Right lobe of liver (tissue), 6 donors: ENCODE measurements around the gene FDPS. TPM values are rescaled to one million over a fixed set of nuclear protein-coding genes. Genes with fewer than 3 reads are reported as not detected.

ENCODE experiments used
- ATAC-seq, 4 donors: fragments of 200-7000 bp; cut with Tn5 transposase; one replicate each; pipeline ENCODE4 v1.9.1; 2020; ENCODE audit warnings: mild to moderate bottlenecking in 4 of 4, moderate library complexity in 4 of 4
- DNase-seq, 3 donors: peaks; one replicate each; pipeline ENCODE4 v3.0.0-alpha.2; 2020
- H3K27ac ChIP-seq, 3 donors: fragments of 200-600 bp; one replicate each; pipeline ENCODE4 v1.8.0; 2022
- H3K27me3 ChIP-seq, 2 donors: fragments of 200-600 bp; one replicate each; pipeline ENCODE4 v1.8.0; 2022
- H3K36me3 ChIP-seq, 4 donors: fragments of 200-600 bp; sonication (generic) in 1 of 4; one replicate each; pipeline versions ENCODE4 v1.5.1 to v1.8.0; 2017 to 2022; ENCODE audit warnings: control low read depth in 1 of 4
- H3K4me1 ChIP-seq, 4 donors: fragments of 200-600 bp; sonication (generic) in 1 of 4; one replicate each; pipeline versions ENCODE4 v1.5.1 to v1.8.0; 2017 to 2022; ENCODE audit warnings: control low read depth in 1 of 4
- H3K4me3 ChIP-seq, 3 donors: fragments of 200-600 bp; one replicate each; pipeline ENCODE4 v1.8.0; 2022
- H3K9me3 ChIP-seq, 4 donors: fragments of 200-600 bp; sonication (generic) in 1 of 4; one replicate each; pipeline versions ENCODE4 v1.5.1 to v1.8.0; 2017 to 2022; ENCODE audit warnings: control low read depth in 1 of 4
- POLR2A ChIP-seq: fragments of 450-650 bp; IDR thresholded peaks from one replicate; pipeline ENCODE4 v1.6.1; 2017; ENCODE audit warnings: antibody characterized with exemption, mild to moderate bottlenecking
- whole genome bisulfite sequencing: methylation state at CpG from one replicate; pipeline ENCODE4 v1.1.6; 2018; ENCODE audit warnings: low coverage, low lambda C conversion rate; ENCODE audit not compliant: insufficient coverage; ENCODE audit errors: missing lambda C conversion rate; 5-methylcytosine and 5-hydroxymethylcytosine counted together
- intact Hi-C, 2 donors: fragments of 100-400 bp; cut with DNase I; formaldehyde crosslinking; loops; one replicate each; pipeline versions ENCODE4 v1.11.2 to v1.14.1; 2022
- total RNA-seq, 6 experiments: library from RNA; depleted of rRNA in 2 of 6; stranded (reverse); fragments of >200 nt in 2 of 6; fragmentation: NEBNext Ultra II Directional in 3 of 6; extraction: Animal tissue kit (Norgen Biotek cat#: 25700) in 3 of 6; gene quantifications; one replicate each; pipeline versions ENCODE4 v1.1.0 to v1.2.4, GENCODE V29; 2016 to 2023
- TF ChIP-seq, protein P1 (sequence below), 4 donors: fragments of 200-600 bp in 3 of 4; fragments of 450-650 bp in 1 of 4; IDR thresholded peaks; one replicate each; pipeline versions ENCODE4 v1.5.1 to v1.8.0; 2016 to 2022; ENCODE audit warnings: antibody characterized with exemption in 4 of 4, mild to moderate bottlenecking in 2 of 4
- donor health status: DM: no; HTN: yes; CAD: no.
- donor health status: DM: no; HTN: no; CAD: no.
- donor health status: DM: no; HTN: no; CAD: no.
- donor health status: DM: no; HTN: yes; CAD: no.
- donor health status: DM: no; HTN: yes; CAD: no.

The FDPS gene
- total RNA-seq, 6 experiments from 2014 or later: 51.1 to 236 (median 171) TPM

DNA sequence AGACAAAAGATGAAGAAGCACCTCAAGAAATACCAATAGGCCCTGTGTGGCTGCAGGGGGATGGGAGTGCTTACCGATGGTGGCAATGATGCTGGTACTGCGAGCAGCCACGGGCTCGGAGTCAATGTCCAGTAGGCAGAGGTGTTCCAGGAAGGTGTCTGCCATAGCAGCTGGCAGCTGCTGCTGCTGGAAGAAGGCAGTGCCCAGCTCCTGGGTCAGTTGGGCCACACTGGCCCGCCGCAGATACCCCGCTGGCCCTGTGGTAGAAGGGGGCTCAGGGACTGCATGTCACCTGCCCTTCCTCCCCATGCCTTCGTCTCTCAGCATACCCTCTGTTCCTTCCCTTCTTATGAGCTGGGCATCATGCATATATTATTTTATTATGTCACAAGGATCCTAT is 8.6 kb upstream of the FDPS start:
- TF ChIP-seq, protein P1, sequence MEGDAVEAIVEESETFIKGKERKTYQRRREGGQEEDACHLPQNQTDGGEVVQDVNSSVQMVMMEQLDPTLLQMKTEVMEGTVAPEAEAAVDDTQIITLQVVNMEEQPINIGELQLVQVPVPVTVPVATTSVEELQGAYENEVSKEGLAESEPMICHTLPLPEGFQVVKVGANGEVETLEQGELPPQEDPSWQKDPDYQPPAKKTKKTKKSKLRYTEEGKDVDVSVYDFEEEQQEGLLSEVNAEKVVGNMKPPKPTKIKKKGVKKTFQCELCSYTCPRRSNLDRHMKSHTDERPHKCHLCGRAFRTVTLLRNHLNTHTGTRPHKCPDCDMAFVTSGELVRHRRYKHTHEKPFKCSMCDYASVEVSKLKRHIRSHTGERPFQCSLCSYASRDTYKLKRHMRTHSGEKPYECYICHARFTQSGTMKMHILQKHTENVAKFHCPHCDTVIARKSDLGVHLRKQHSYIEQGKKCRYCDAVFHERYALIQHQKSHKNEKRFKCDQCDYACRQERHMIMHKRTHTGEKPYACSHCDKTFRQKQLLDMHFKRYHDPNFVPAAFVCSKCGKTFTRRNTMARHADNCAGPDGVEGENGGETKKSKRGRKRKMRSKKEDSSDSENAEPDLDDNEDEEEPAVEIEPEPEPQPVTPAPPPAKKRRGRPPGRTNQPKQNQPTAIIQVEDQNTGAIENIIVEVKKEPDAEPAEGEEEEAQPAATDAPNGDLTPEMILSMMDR (IDR thresholded peaks at IDR 0.05): no peak
- TF ChIP-seq POLR2A: no peak
- no peaks in the 10 kb centered on the region for H3K27me3 ChIP-seq
- H3K4me1 ChIP-seq: peaks cover 0 to 18% (median 5%) of the 10 kb centered on the region in 4 donors
- H3K9me3 ChIP-seq: no peaks in the 10 kb centered on the region
- DNase-seq (no peak), ATAC-seq (peak; percentile 20 to 33 (median 28))
- intact Hi-C loops: no loop called here
- H3K4me3 ChIP-seq: peak overlapping the region in 2 of 3 donors; percentile 37 to 42
- H3K36me3 ChIP-seq: peaks cover 0 to 2% (median 0%) of the 10 kb centered on the region in 4 donors
- 52% methylated on average over 4 of the region's 8 CpGs for WGBS
- H3K27ac ChIP-seq: peak overlapping the region in 2 of 3 donors; percentile 79 to 89

- no peaks in the 10 kb centered on the region for H3K36me3 ChIP-seq
- H3K27ac ChIP-seq: peak overlapping the region; percentile 44 to 89 (median 79)
- peak; percentile 89 to 95 (median 94) for ATAC-seq
- H3K9me3 ChIP-seq: no peaks in the 10 kb centered on the region
- WGBS: 22% methylated on average over 6 of the region's 9 CpGs
- no peaks in the 10 kb centered on the region for H3K27me3 ChIP-seq
- TF ChIP-seq POLR2A: peak; percentile 80
- TF ChIP-seq, protein P1 (IDR thresholded peaks at IDR 0.05): no peak
- H3K4me1 ChIP-seq: peaks cover 0 to 21% (median 5%) of the 10 kb centered on the region in 4 donors
- intact Hi-C loops: no loop called here
- peak; percentile 81 to 93 (median 91) for DNase-seq
- peak overlapping the region in 2 of 3 donors; percentile 37 to 42 for H3K4me3 ChIP-seq
These were observed 7.9 kb upstream of the FDPS start for GRCh38 chr1:155300553-155301329.

GRCh38 chr1:155301342-155301841 is 7.3 kb upstream of the FDPS start, which contains the start of gene PKLR:
TSS of gene PKLR (minus strand) at chr1:155301438. CDS start at chr1:155301395, 43 bp downstream.
- TF ChIP-seq, protein P1 (IDR thresholded peaks at IDR 0.05): no peak
- TF ChIP-seq POLR2A: no peak
- Histone ChIP-seq H3K27me3 (no peaks in the 10 kb centered on the region), H3K27ac (peak within 1 kb of the TSS; percentile 44 to 89 (median 79)), H3K36me3 (no peaks in the 10 kb centered on the region), H3K9me3 (no peaks in the 10 kb centered on the region), H3K4me3 (peak within 1 kb of the TSS in 2 of 3 donors; percentile 37 to 42), H3K4me1 (peaks cover 0 to 21% (median 5%) of the 10 kb centered on the region in 4 donors)
- ATAC-seq: no peak
- WGBS: 38% methylated on average over 4 of the region's 5 CpGs
- intact Hi-C loops: no loop called here
- no peak for DNase-seq

DNA sequence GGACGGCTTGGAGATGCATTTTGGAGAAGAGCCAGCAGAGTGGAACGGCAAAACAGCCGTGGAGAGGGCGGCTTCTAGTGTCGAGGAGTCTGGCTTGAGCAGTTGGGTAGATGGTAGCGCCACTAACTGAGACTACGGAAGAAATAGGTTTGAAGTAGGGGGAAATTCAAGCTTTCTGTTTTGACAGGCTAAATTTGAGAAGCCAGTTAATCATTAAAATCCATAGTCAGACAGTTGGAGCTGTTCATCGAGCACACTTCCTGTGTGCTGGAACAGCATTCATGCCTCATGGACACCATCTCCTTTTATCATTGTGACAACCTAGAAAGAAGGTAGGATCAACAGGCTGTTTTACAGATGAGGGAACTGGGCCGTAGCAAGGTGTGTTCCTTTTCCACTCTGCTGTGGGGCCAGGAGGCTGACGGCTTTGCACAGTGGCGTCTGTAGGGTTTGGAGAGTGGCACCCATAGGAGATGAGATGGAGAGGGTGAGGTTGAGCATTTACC is 4.1 kb upstream of the FDPS start:
- DNase-seq: no peak
- H3K4me1 ChIP-seq: peaks cover 0 to 28% (median 10%) of the 10 kb centered on the region in 4 donors
- ATAC-seq: peak; percentile 1 to 30 (median 8)
- WGBS: 27% methylated on average over 11 of the region's 11 CpGs
- H3K27me3 ChIP-seq: no peaks in the 10 kb centered on the region
- no peaks in the 10 kb centered on the region for H3K36me3 ChIP-seq
- H3K9me3 ChIP-seq: no peaks in the 10 kb centered on the region
- H3K4me3 ChIP-seq: peak overlapping the region in 2 of 3 donors; percentile 32 to 40
- peak overlapping the region; percentile 38 to 68 (median 66) for H3K27ac ChIP-seq
- intact Hi-C loops: no loop called here
- TF ChIP-seq, protein P1 (IDR thresholded peaks at IDR 0.05): no peak
- peak; percentile 58 for TF ChIP-seq POLR2A
